ENCODE data around the gene KIRREL3.

Gene KIRREL3

GRCh38 chr11:126466236-126467045 lies 534.1 kb downstream of the KIRREL3 start:
- no peak for DNase-seq (ENCODE audit: low spot score)

- DNase-seq (ENCODE audit: low spot score) = no peak
These were observed 534.9 kb downstream of the KIRREL3 start for GRCh38 chr11:126465573-126466188.

- no peak for DNase-seq (ENCODE audit: low spot score)
These were observed 535.8 kb downstream of the KIRREL3 start for GRCh38 chr11:126464796-126465195.

- no peak for DNase-seq (ENCODE audit: low spot score)
These were observed 538.1 kb downstream of the KIRREL3 start for GRCh38 chr11:126462422-126462821.

- DNase-seq (ENCODE audit: low spot score) = no peak
These were observed 538.6 kb downstream of the KIRREL3 start for GRCh38 chr11:126461996-126462395.

- DNase-seq (ENCODE audit: low spot score) = no peak
These were observed 539.5 kb downstream of the KIRREL3 start for GRCh38 chr11:126461096-126461440.

- no peak for DNase-seq (ENCODE audit: low spot score)
These were observed 540.0 kb downstream of the KIRREL3 start for GRCh38 chr11:126460417-126461095.

- DNase-seq (ENCODE audit: low spot score) = no peak
These were observed 540.8 kb downstream of the KIRREL3 start for GRCh38 chr11:126459691-126460281.

- no peak for DNase-seq (ENCODE audit: low spot score)
These were observed 542.8 kb downstream of the KIRREL3 start for GRCh38 chr11:126457817-126458216.

- no peak for DNase-seq (ENCODE audit: low spot score)
These were observed 543.6 kb downstream of the KIRREL3 start for GRCh38 chr11:126456783-126457542.

- no peak for DNase-seq (ENCODE audit: low spot score)
These were observed 544.5 kb downstream of the KIRREL3 start for GRCh38 chr11:126456089-126456488.

- DNase-seq (ENCODE audit: low spot score) = no peak
These were observed 548.1 kb downstream of the KIRREL3 start for GRCh38 chr11:126452241-126453101.

- DNase-seq (ENCODE audit: low spot score) = no peak
These were observed 549.3 kb downstream of the KIRREL3 start for GRCh38 chr11:126451211-126451802.

GRCh38 chr11:126450806-126451205 lies 549.8 kb downstream of the KIRREL3 start:
- DNase-seq (ENCODE audit: low spot score) = no peak

GRCh38 chr11:126450198-126450597 lies 550.4 kb downstream of the KIRREL3 start:
- DNase-seq (ENCODE audit: low spot score) = no peak

- DNase-seq (ENCODE audit: low spot score) = no peak
These were observed 554.0 kb downstream of the KIRREL3 start for GRCh38 chr11:126446581-126446980.

GRCh38 chr11:126444072-126444471 lies 556.5 kb downstream of the KIRREL3 start:
- no peak for DNase-seq (ENCODE audit: low spot score)

GRCh38 chr11:126443120-126443519 lies 557.5 kb downstream of the KIRREL3 start:
- DNase-seq (ENCODE audit: low spot score) = no peak

- DNase-seq (ENCODE audit: low spot score) = peak; percentile 77
These were observed 559.6 kb downstream of the KIRREL3 start for GRCh38 chr11:126440792-126441514.

- DNase-seq (ENCODE audit: low spot score) = no peak
These were observed 560.3 kb downstream of the KIRREL3 start for GRCh38 chr11:126440276-126440675.
